AG10803 (cell line): ENCODE results near the gene MFNG.

ENCODE experiments used
- DNase-seq: peaks from one replicate; pipeline ENCODE4 v3.0.0; 2010; ENCODE audit warnings: low read depth
- H3K4me3 ChIP-seq: 2 replicates; pipeline ENCODE4 v1.5.1; 2011; ENCODE audit warnings: mild to moderate bottlenecking, low read length, control low read depth
- TF ChIP-seq, protein P1 (sequence below): conservative IDR thresholded peaks from 2 replicates; pipeline ENCODE4 v1.5.1; 2011; ENCODE audit warnings: mild to moderate bottlenecking, low read length, control low read depth, inconsistent platforms

Gene MFNG

DNA sequence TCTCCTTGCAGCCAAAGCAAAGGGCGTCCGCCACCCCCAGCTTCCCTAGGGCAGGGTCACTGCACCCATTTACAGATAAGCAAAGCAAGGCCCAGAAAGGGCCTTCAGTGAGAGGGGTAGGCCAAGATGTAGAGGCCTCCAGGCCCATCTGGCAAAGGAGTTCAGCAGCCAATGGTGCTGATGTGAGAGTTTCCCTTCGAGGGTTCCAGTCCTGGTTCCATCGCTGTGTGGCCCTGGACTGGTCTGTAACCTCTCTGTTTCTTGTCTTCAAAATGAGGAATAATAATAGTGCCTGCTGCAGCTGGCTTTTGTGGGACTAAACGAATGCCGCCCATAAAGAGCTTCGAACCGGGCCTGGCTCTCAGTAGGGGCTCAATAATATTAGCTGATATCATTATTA, 62.9 kb downstream of the MFNG start:
- no peak overlapping the region for H3K4me3 ChIP-seq
- TF ChIP-seq, protein P1, sequence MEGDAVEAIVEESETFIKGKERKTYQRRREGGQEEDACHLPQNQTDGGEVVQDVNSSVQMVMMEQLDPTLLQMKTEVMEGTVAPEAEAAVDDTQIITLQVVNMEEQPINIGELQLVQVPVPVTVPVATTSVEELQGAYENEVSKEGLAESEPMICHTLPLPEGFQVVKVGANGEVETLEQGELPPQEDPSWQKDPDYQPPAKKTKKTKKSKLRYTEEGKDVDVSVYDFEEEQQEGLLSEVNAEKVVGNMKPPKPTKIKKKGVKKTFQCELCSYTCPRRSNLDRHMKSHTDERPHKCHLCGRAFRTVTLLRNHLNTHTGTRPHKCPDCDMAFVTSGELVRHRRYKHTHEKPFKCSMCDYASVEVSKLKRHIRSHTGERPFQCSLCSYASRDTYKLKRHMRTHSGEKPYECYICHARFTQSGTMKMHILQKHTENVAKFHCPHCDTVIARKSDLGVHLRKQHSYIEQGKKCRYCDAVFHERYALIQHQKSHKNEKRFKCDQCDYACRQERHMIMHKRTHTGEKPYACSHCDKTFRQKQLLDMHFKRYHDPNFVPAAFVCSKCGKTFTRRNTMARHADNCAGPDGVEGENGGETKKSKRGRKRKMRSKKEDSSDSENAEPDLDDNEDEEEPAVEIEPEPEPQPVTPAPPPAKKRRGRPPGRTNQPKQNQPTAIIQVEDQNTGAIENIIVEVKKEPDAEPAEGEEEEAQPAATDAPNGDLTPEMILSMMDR: no peak

GRCh38 chr22:37421468-37421877, 64.7 kb downstream of the MFNG start:
- H3K4me3 ChIP-seq: no peak overlapping the region
- TF ChIP-seq, protein P1: no peak
- no peak for DNase-seq

More for the DNA sequence above, 62.9 kb downstream of the MFNG start:
- DNase-seq: no peak

GRCh38 chr22:37420686-37421467, 65.3 kb downstream of the MFNG start:
- no peak for DNase-seq
- TF ChIP-seq, protein P1: peak; percentile 17; the same call in 1 of the 2 replicates
- H3K4me3 ChIP-seq: peak overlapping the region; percentile 44; the same call in 1 of the 2 replicates

GRCh38 chr22:37419969-37420685, 66.1 kb downstream of the MFNG start:
- DNase-seq: no peak
- TF ChIP-seq, protein P1: no peak
- H3K4me3 ChIP-seq: peak overlapping the region; percentile 44

- TF ChIP-seq, protein P1: no peak
- DNase-seq: no peak
- peak overlapping the region; percentile 27; the same call in 1 of the 2 replicates for H3K4me3 ChIP-seq
Measured at GRCh38 chr22:37419370-37419968, 66.7 kb downstream of the MFNG start.
